ENCODE measurements around the gene NRG3.

DNA sequence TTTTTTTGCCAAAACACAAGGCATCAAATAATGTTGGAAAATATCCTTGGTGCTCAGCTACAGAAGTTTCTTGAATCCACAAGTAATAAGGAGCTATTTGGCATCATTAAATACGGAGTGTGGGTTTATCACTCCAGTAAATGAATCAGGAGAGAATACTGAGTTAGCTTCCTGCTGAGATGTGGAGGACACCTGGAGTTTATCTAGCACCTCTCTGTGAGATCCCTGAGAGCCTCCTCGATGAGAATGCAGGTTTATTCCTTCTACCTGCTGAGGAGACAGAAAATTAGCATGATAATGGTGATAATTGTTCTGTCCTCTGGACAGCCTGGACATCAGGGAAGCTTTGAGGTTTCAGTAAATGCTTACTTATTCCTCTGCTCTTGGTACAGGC is 40.5 kb downstream of the NRG3 start:
- TF ChIP-seq, protein P1, sequence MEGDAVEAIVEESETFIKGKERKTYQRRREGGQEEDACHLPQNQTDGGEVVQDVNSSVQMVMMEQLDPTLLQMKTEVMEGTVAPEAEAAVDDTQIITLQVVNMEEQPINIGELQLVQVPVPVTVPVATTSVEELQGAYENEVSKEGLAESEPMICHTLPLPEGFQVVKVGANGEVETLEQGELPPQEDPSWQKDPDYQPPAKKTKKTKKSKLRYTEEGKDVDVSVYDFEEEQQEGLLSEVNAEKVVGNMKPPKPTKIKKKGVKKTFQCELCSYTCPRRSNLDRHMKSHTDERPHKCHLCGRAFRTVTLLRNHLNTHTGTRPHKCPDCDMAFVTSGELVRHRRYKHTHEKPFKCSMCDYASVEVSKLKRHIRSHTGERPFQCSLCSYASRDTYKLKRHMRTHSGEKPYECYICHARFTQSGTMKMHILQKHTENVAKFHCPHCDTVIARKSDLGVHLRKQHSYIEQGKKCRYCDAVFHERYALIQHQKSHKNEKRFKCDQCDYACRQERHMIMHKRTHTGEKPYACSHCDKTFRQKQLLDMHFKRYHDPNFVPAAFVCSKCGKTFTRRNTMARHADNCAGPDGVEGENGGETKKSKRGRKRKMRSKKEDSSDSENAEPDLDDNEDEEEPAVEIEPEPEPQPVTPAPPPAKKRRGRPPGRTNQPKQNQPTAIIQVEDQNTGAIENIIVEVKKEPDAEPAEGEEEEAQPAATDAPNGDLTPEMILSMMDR (IDR thresholded peaks at IDR 0.05) = no peak
- no peak for TF ChIP-seq POLR2A (IDR thresholded peaks at IDR 0.05)
